ENCODE data around the gene HAUS5. TPM values are rescaled to one million over a fixed set of nuclear protein-coding genes. Genes with fewer than 3 reads are reported as not detected.

Gene HAUS5
- total RNA-seq, 1 experiment from 2014 or later: 32.9 TPM

DNA sequence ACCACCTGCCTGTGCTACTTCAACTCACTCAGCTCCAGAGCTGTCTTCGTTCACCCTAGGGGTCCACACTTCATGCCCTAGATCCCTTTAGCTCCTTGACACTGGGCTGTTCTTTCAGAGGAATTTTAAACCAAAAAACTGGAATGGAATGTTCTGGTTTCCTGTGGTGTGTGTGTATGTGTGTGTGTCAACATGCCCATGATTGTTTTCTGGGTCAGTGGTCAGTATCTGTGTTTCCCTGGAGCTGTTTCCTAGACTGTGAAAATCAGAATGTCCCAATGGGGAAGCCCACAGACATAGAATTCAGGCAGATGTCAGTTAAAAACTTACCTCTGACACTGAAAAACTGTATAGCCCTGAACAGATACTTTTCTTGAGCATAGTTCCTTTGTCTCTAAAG lies 25.2 kb upstream of the HAUS5 start:
- no CpG with 5 or more reads among the region's 1 CpG for WGBS (ENCODE audit: extremely low coverage, insufficient read length, low lambda C conversion rate)
- Mint-ChIP-seq H3K4me1 (peaks cover 2% of the 10 kb centered on the region in 2 experiments; a peak in 2 of 4 replicates), H3K27ac (no peak overlapping the region), H3K4me3 (no peak overlapping the region), H3K9me3 (no peaks in the 10 kb centered on the region; a peak in 1 of 5 replicates), H3K36me3 (ENCODE audit: insufficient read depth in 1 of 3, low read depth in 3 of 3) (no peaks in the 10 kb centered on the region), H3K27me3 (ENCODE audit: low read depth) (peaks cover 53% of the 10 kb centered on the region)
- no peak overlapping the region for H3K23ac ChIP-seq (ENCODE audit: insufficient read length, low read depth, low read length)
- H3K23me2 ChIP-seq (ENCODE audit: insufficient read length, low read depth, low read length, poor library complexity, severe bottlenecking): no peaks in the 10 kb centered on the region
- H4K5ac ChIP-seq (ENCODE audit: insufficient read length, low read depth, low read length): no peak overlapping the region
- no peak overlapping the region for H2BK12ac ChIP-seq (ENCODE audit: insufficient read length, low read depth, low read length)
- H3K9ac ChIP-seq (ENCODE audit: extremely low read depth, insufficient read length, low read length): no peak overlapping the region
- no peak for DNase-seq
- no peak overlapping the region for H2AK5ac ChIP-seq (ENCODE audit: insufficient read length, low read length)
- H4K91ac ChIP-seq (ENCODE audit: insufficient read length, low read depth, low read length): no peak overlapping the region
- no peak overlapping the region for H3K18ac ChIP-seq (ENCODE audit: insufficient read length, low read depth, low read length)
- H3K4me2 ChIP-seq (ENCODE audit: insufficient read depth, insufficient read length, low read length): no peak overlapping the region
- no peaks in the 10 kb centered on the region for H3K79me1 ChIP-seq (ENCODE audit: insufficient read depth, low read depth, low read length, poor library complexity, severe bottlenecking)
- no peaks in the 10 kb centered on the region for H3K9me3 ChIP-seq (ENCODE audit: control insufficient read depth, low read depth, low read length)
- no peak overlapping the region for H3K27ac ChIP-seq (ENCODE audit: insufficient read length, low read depth, low read length)
- no peak overlapping the region for H2BK5ac ChIP-seq (ENCODE audit: insufficient read length, low read length)
- H2BK15ac ChIP-seq (ENCODE audit: low read depth, low read length): no peak overlapping the region
- H4K20me1 ChIP-seq (ENCODE audit: control insufficient read depth, insufficient read depth, insufficient read length): no peaks in the 10 kb centered on the region
- H3K27me3 ChIP-seq (ENCODE audit: insufficient read depth, low read length): no peaks in the 10 kb centered on the region; the same call in 1 of the 2 replicates
- no peak overlapping the region for H2AFZ ChIP-seq (ENCODE audit: low read length)
- H3K56ac ChIP-seq (ENCODE audit: insufficient read length, low read depth, low read length): no peak overlapping the region
- H2BK20ac ChIP-seq (ENCODE audit: low read depth, low read length, poor library complexity, severe bottlenecking): no peak overlapping the region
- no peak overlapping the region for H3K4ac ChIP-seq (ENCODE audit: low read depth, low read length)
- no peaks in the 10 kb centered on the region for H3K4me1 ChIP-seq (ENCODE audit: insufficient read depth, low read length)
- no peak overlapping the region for H4K8ac ChIP-seq (replicated peaks; ENCODE audit: insufficient read length, low read depth, low read length)
- no peak overlapping the region for H2BK120ac ChIP-seq (ENCODE audit: low read depth, low read length, poor library complexity, severe bottlenecking)
- TF ChIP-seq, protein P1, sequence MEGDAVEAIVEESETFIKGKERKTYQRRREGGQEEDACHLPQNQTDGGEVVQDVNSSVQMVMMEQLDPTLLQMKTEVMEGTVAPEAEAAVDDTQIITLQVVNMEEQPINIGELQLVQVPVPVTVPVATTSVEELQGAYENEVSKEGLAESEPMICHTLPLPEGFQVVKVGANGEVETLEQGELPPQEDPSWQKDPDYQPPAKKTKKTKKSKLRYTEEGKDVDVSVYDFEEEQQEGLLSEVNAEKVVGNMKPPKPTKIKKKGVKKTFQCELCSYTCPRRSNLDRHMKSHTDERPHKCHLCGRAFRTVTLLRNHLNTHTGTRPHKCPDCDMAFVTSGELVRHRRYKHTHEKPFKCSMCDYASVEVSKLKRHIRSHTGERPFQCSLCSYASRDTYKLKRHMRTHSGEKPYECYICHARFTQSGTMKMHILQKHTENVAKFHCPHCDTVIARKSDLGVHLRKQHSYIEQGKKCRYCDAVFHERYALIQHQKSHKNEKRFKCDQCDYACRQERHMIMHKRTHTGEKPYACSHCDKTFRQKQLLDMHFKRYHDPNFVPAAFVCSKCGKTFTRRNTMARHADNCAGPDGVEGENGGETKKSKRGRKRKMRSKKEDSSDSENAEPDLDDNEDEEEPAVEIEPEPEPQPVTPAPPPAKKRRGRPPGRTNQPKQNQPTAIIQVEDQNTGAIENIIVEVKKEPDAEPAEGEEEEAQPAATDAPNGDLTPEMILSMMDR (conservative IDR thresholded peaks at IDR 0.05): no peak
- no peaks in the 10 kb centered on the region for H3K79me2 ChIP-seq (ENCODE audit: insufficient read depth, low read length)
- H3T11ph ChIP-seq (ENCODE audit: low read length): no peak overlapping the region
- no peak overlapping the region for H3K14ac ChIP-seq (ENCODE audit: insufficient read depth, low read length)

Data from H9 (cell line).